NCI-H2107 treated with DMSO at 0.1 percent for 48 hours (cell line): ENCODE data around the gene CD40LG.
A peak's percentile ranks its signal among the peaks of the same experiment; 100 is the strongest.

Source experiments
- DNase-seq: peaks from one replicate; lab custom pipeline; 2025; ENCODE audit not compliant: unreplicated experiment; lab: John Stamatoyannopoulos, UW

Gene CD40LG

DNA sequence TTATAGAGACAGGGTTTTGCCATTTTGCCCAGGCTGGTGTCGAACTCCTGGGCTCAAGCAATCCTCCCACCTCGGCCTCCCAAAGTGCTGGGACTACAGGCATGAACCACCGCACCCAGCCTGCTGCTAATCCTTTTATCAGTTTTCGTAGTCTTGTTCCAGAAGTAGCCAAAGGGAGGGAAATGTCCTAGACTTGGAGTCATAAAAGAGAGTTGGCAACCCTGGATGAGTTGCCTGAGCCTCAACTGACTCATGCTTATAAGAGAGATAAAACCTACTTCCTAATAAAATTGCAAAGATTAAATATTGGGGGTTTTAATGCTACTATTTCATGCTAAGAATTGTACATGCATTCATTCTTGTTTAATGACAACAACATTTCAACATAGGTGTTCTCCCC is 44.3 kb downstream of the CD40LG start:
- no peak for DNase-seq

DNA sequence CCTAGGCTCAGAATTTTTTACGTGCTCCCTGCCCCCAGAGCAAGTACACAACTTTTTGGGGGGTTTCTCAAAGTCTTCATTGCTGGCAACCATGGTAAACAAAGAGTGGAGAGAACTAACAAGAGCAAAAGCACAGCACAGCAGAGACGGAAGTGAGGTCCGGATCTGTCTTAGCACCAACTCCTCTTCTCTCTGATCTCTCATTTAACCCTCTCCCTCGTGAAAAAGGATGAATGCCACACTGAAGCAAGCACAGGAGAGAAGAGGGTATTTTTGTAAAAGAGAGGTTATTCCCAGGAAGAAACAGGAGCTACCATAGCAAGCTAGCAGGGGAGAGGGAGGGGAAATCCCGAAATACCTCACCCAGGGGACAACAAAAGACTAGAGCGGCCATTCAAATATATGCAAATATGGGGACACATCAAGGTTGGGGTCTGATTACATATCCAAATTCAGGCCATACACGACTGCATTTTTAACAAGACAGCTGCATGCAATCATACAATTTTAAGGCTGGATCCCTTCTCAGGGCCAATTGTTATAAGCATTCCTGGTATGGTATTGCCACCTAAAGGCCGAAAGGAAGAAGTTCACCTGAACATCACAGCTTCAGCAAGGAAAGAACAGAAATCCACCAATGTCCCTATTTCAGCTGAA is 46.6 kb downstream of the CD40LG start:
- DNase-seq, result peak; percentile 40

DNA sequence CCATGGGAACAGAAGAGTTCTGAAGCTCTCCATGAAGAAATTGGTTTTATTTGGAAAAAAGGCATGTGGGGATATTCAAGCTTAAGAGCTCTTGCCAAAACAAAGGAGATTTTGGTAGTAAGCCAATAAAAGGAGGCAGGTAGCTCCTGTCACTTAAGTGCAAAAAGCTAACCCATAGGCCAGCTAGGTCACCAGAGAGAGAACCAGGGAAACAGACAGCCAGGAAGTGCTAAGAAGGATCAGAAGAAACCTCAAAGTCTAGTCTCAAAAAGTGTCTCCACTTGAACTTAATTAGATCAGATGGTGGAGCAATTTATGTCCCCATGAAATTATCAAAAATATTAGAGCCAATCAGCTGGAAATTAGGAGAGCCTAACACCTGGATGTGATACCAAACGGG is 49.2 kb downstream of the CD40LG start:
- DNase-seq, result no peak

DNA sequence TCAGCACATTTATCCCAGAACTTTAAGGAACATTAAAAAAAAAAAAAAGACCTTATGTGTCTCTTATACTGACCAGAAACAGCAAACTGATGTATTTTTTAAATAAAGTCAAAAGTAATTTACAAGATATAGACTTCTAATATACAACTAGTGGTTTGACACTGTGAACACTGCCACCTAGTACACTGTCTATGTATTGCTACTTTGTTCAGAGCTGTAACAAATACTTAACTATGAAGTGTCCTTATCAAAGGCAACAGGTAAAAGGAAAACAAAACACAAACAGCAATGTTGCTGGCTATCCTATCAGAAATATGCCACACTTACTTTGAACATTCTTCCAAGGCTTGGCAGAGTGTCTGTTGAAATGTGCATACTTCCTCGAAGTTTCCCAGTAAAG is 60.4 kb downstream of the CD40LG start:
- no peak for DNase-seq
